GM23338 (cell line): ENCODE measurements around the gene NUB1. TPM values are rescaled to one million over a fixed set of nuclear protein-coding genes. Genes with fewer than 3 reads are reported as not detected.

Source experiments
- ATAC-seq: fragments of 200-7000 bp; cut with Tn5 transposase; 3 replicates; pipeline ENCODE4 v1.9.1; 2020
- DNase-seq: peaks from one replicate; pipeline ENCODE4 v3.0.0-alpha.2; 2015; ENCODE audit warnings: low spot score
- H2AFZ ChIP-seq: fragments of 200-600 bp; sonication (generic); 2 replicates; pipeline ENCODE4 v1.8.0; 2016; ENCODE audit warnings: antibody characterized with exemption, mild to moderate bottlenecking, moderate library complexity
- H3F3A ChIP-seq: fragments of 200-600 bp; sonication (generic); replicated peaks from 2 replicates; pipeline ENCODE4 v1.8.0; 2017; ENCODE audit warnings: antibody characterized with exemption, mixed run types, low read depth
- H3K27ac ChIP-seq: fragments of 200-600 bp; sonication (generic); 2 replicates; pipeline ENCODE4 v1.6.1; 2016; ENCODE audit warnings: low read depth
- H3K27me3 ChIP-seq: fragments of 200-600 bp; sonication (generic); 2 replicates; pipeline ENCODE4 v1.8.0; 2016; ENCODE audit warnings: mild to moderate bottlenecking, mixed run types, moderate library complexity; ENCODE audit not compliant: insufficient read depth
- H3K36me3 ChIP-seq: fragments of 200-600 bp; sonication (generic); 2 replicates; pipeline ENCODE4 v1.8.0; 2016; ENCODE audit warnings: mild to moderate bottlenecking; ENCODE audit not compliant: insufficient read depth
- H3K4me1 ChIP-seq: fragments of 200-600 bp; sonication (generic); 2 replicates; pipeline ENCODE4 v1.8.0; 2016; ENCODE audit warnings: mild to moderate bottlenecking, moderate library complexity; ENCODE audit not compliant: insufficient read depth
- H3K4me2 ChIP-seq: fragments of 200-600 bp; sonication (generic); 2 replicates; pipeline ENCODE4 v1.7.1; 2017; ENCODE audit warnings: mixed run types
- H3K4me3 ChIP-seq: fragments of 200-600 bp; sonication (generic); 2 replicates; pipeline ENCODE4 v1.6.1; 2016; ENCODE audit warnings: mixed run types
- H3K79me2 ChIP-seq: fragments of 200-600 bp; sonication (generic); replicated peaks from 2 replicates; pipeline ENCODE4 v1.8.0; 2017; ENCODE audit warnings: mild to moderate bottlenecking; ENCODE audit not compliant: insufficient read depth
- H3K9me2 ChIP-seq: fragments of 200-600 bp; sonication (generic); 2 replicates; pipeline ENCODE4 v1.8.0; 2017; ENCODE audit not compliant: insufficient read depth
- H4K20me1 ChIP-seq: fragments of 200-600 bp; sonication (generic); replicated peaks from 2 replicates; pipeline ENCODE4 v1.8.0; 2017; ENCODE audit warnings: mild to moderate bottlenecking; ENCODE audit not compliant: insufficient read depth
- H3K27ac Mint-ChIP-seq: 2 replicates; pipeline ENCODE4 v1.8.0; 2020; ENCODE audit warnings: inconsistent platforms, mild to moderate bottlenecking, moderate library complexity, mixed read lengths
- H3K27me3 Mint-ChIP-seq: 3 replicates; pipeline ENCODE4 v1.8.0; 2022; ENCODE audit warnings: low read depth, mild to moderate bottlenecking, moderate library complexity, mixed read lengths, inconsistent platforms; ENCODE audit not compliant: insufficient read depth, poor library complexity
- H3K36me3 Mint-ChIP-seq: 3 replicates; pipeline ENCODE4 v1.8.0; 2021; ENCODE audit warnings: low read depth, mild to moderate bottlenecking, inconsistent platforms, moderate library complexity, mixed read lengths
- H3K4me1 Mint-ChIP-seq: 3 replicates; pipeline ENCODE4 v1.8.0; 2020; ENCODE audit warnings: mild to moderate bottlenecking, inconsistent platforms, mixed read lengths
- H3K4me3 Mint-ChIP-seq: 3 replicates; pipeline ENCODE4 v1.8.0; 2021; ENCODE audit warnings: moderate library complexity, mild to moderate bottlenecking, inconsistent platforms, mixed read lengths
- H3K9me3 Mint-ChIP-seq: 3 replicates; pipeline ENCODE4 v1.8.0; 2020; ENCODE audit warnings: moderate library complexity, mild to moderate bottlenecking, inconsistent platforms, mixed read lengths
- CREB1 ChIP-seq: fragments of 250-450 bp; sonication (Bioruptor Pico); IDR thresholded peaks from 2 replicates; pipeline ENCODE4 v1.5.0; 2020; ENCODE audit warnings: low read depth, mild to moderate bottlenecking, moderate library complexity
- CTCF ChIP-seq, 2 experiments: fragments of 200-600 bp in 1 of 2; sonication (generic) in 1 of 2; conservative IDR thresholded peaks; 2 replicates each; pipeline versions ENCODE4 v1.5.1 to v1.6.1; 2016 to 2017; ENCODE audit warnings: antibody characterized with exemption in 2 of 2, low read depth in 2 of 2, mild to moderate bottlenecking in 2 of 2, moderate library complexity in 1 of 2
- ETS1 ChIP-seq: IDR thresholded peaks from 2 replicates; pipeline ENCODE4 v1.6.1; 2016; ENCODE audit warnings: antibody characterized with exemption
- EZH2 ChIP-seq: fragments of 200-600 bp; sonication (generic); IDR thresholded peaks from one replicate; pipeline ENCODE4 v1.8.0; 2017; ENCODE audit warnings: antibody characterized with exemption, mild to moderate bottlenecking, low read depth; ENCODE audit not compliant: unreplicated experiment
- EZH2phosphoT487 ChIP-seq: fragments of 200-600 bp; sonication (generic); IDR thresholded peaks from one replicate; pipeline ENCODE4 v1.8.1; 2018; ENCODE audit warnings: antibody characterized with exemption; ENCODE audit not compliant: unreplicated experiment
- JUNB ChIP-seq: IDR thresholded peaks from one replicate; pipeline ENCODE4 v1.6.1; 2016; ENCODE audit warnings: antibody characterized with exemption; ENCODE audit not compliant: unreplicated experiment
- NANOG ChIP-seq: IDR thresholded peaks from 2 replicates; pipeline ENCODE4 v1.6.1; 2016; ENCODE audit warnings: antibody characterized with exemption, borderline replicate concordance
- POLR2AphosphoS5 ChIP-seq: IDR thresholded peaks from 2 replicates; pipeline ENCODE4 v1.6.1; 2016; ENCODE audit warnings: antibody characterized with exemption, low read depth
- REST ChIP-seq: IDR thresholded peaks from one replicate; pipeline ENCODE4 v1.6.1; 2018; ENCODE audit warnings: antibody characterized with exemption; ENCODE audit not compliant: unreplicated experiment
- STAT1 ChIP-seq: IDR thresholded peaks from one replicate; pipeline ENCODE4 v1.6.1; 2016; ENCODE audit warnings: antibody characterized with exemption; ENCODE audit not compliant: unreplicated experiment
- ZNF114 ChIP-seq: fragments of 250-450 bp; sonication (Bioruptor Pico); IDR thresholded peaks from 2 replicates; pipeline ENCODE4 v1.5.0; 2020; ENCODE audit warnings: mild to moderate bottlenecking, moderate library complexity
- ZNF331 ChIP-seq: fragments of 250-450 bp; sonication (Bioruptor Pico); IDR thresholded peaks from 2 replicates; pipeline ENCODE4 v1.5.0; 2020; ENCODE audit warnings: low read depth, mild to moderate bottlenecking, moderate library complexity
- polyA plus RNA-seq: library from polyadenylated mRNA; unstranded; fragments of >200 nt; fragmentation: Nextera tagmentation; extraction: Ambion mirVana; gene quantifications from 2 replicates; pipeline ENCODE4 v1.2.1, GENCODE V29; 2016
- total RNA-seq: library from RNA; depleted of rRNA; stranded (reverse); fragments of >200 nt; shearing (Covaris generic); gene quantifications from 2 replicates; pipeline ENCODE4 v1.2.3, GENCODE V29; 2014

The NUB1 gene
- total and polyA plus RNA-seq, 2 experiments from 2014 or later, result 31.8 to 42.3 TPM

- TF ChIP-seq ETS1 (no peak), EZH2phosphoT487 (no peak), CREB1 (CRISPR knock-in tag) (no peak), STAT1 (no peak), NANOG (no peak), EZH2 (no peak), ZNF114 (CRISPR knock-in tag) (no peak), JUNB (no peak), ZNF331 (CRISPR knock-in tag) (no peak), POLR2AphosphoS5 (no peak)
Measured at GRCh38 chr7:151316896-151317295, 24.7 kb upstream of the NUB1 start (continued).

- DNase-seq (no peak), ATAC-seq (no peak)
- Mint-ChIP-seq H3K27me3 (peaks cover 4% of the 10 kb centered on the region), H3K9me3 (peaks cover 38% of the 10 kb centered on the region), H3K36me3 (peaks cover 5% of the 10 kb centered on the region; the same call in 2 of the 3 replicates), H3K4me1 (no peaks in the 10 kb centered on the region), H3K4me3 (no peak overlapping the region), H3K27ac (no peak overlapping the region)
- H2AFZ ChIP-seq, result no peak overlapping the region
- H3K27me3 ChIP-seq, result no peaks in the 10 kb centered on the region
- H3K9me2 ChIP-seq, result no peaks in the 10 kb centered on the region
- H3K79me2 ChIP-seq, result no peaks in the 10 kb centered on the region
- TF ChIP-seq POLR2AphosphoS5, result no peak
- no peaks in the 10 kb centered on the region for H3F3A ChIP-seq
- H3K4me1 ChIP-seq, result no peaks in the 10 kb centered on the region
- no peaks in the 10 kb centered on the region for H4K20me1 ChIP-seq
- H3K4me2 ChIP-seq, result no peak overlapping the region
- no peaks in the 10 kb centered on the region for H3K36me3 ChIP-seq
- no peak overlapping the region for H3K27ac ChIP-seq
- no peak overlapping the region for H3K4me3 ChIP-seq
Measured at GRCh38 chr7:151317936-151318335, 23.7 kb upstream of the NUB1 start.

- no peak for DNase-seq
Measured at GRCh38 chr7:151319189-151319588, 22.4 kb upstream of the NUB1 start.

More at GRCh38 chr7:151319189-151319588, 22.4 kb upstream of the NUB1 start:
- Histone ChIP-seq H3K79me2 (no peaks in the 10 kb centered on the region), H4K20me1 (no peaks in the 10 kb centered on the region), H2AFZ (no peak overlapping the region), H3F3A (no peaks in the 10 kb centered on the region), H3K4me3 (no peak overlapping the region), H3K27me3 (no peaks in the 10 kb centered on the region), H3K4me1 (no peaks in the 10 kb centered on the region), H3K4me2 (no peak overlapping the region), H3K9me2 (no peaks in the 10 kb centered on the region), H3K27ac (no peak overlapping the region), H3K36me3 (no peaks in the 10 kb centered on the region)
- TF ChIP-seq REST (no peak), EZH2 (no peak), ZNF114 (CRISPR knock-in tag) (no peak), JUNB (no peak), EZH2phosphoT487 (no peak), ZNF331 (CRISPR knock-in tag) (no peak), STAT1 (no peak), ETS1 (no peak), NANOG (no peak), CREB1 (CRISPR knock-in tag) (no peak), POLR2AphosphoS5 (no peak), CTCF (conservative IDR thresholded peaks at IDR 0.05; ENCODE audit: low read depth in 2 of 2) (no peak)
- H3K36me3 Mint-ChIP-seq, result peaks cover 5% of the 10 kb centered on the region; the same call in 2 of the 3 replicates
- no peak overlapping the region for H3K27ac Mint-ChIP-seq
- H3K4me1 Mint-ChIP-seq, result no peaks in the 10 kb centered on the region
- ATAC-seq, result no peak
- peaks cover 4% of the 10 kb centered on the region for H3K27me3 Mint-ChIP-seq
- peaks cover 39% of the 10 kb centered on the region for H3K9me3 Mint-ChIP-seq
- H3K4me3 Mint-ChIP-seq, result no peak overlapping the region
